DMS 273 treated with DMSO at 0.1 percent for 48 hours (cell line): ENCODE data around the gene C11orf86.
"Not testable (repeated sequence)": the region's sequence is repeated elsewhere in the genome, so short reads cannot be mapped to it uniquely, and the experiment has no call there.

ENCODE experiments used
- DNase-seq: peaks from one replicate; lab custom pipeline; 2025; lab: John Stamatoyannopoulos, UW

Gene C11orf86

GRCh38 chr11:66974724-66975404 is at the start of gene C11orf86:
C11orf86 (plus strand) TSS chr11:66975304; CDS start chr11:66975363, 59 bp downstream.
- no peak for DNase-seq

DNA sequence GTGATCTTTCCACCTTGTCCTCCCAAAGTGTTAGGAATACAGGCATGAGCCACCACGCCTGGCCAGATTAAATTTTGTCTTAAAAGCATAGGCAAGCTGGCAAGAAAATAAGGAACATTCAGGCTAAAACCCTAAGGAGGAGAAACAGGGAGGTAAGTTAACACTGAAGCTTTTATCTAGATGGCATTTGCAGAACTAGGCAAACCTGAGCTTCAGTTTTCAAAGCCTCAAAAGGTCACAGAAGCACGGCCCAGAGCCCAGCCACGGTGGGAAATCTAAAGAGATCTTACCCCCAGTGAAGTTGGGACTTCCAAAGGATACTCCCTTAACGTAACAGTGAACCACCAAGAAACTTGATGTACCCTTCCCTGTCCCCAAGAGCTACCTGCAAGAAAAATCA is 45.4 kb upstream of the C11orf86 start:
- no peak for DNase-seq

- DNase-seq = no peak
Observed at GRCh38 chr11:66932543-66932942, 42.6 kb upstream of the C11orf86 start.

- no peak for DNase-seq
Observed at GRCh38 chr11:66933531-66933930, 41.6 kb upstream of the C11orf86 start.

GRCh38 chr11:66934950-66935779 is 39.9 kb upstream of the C11orf86 start:
- no peak for DNase-seq

DNA sequence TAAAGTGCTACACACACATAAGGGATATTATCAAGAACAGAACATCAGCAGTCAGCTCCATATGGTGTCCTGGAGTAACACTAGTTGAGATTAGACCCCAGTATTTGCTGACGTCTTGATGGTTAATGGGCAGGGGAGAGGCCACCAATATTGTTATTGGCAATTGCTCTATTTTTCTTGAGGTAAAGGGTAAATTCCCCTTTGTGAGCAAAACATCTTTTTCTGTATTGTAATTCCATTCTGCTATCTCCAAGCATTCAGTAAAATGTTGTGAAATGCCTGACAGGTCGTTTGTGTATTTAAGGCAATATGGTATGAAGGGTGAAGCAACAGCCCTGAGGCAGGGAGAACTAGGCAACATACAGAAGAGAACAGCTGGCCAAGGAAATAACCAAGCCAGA is 38.8 kb upstream of the C11orf86 start:
- no peak for DNase-seq

GRCh38 chr11:66937193-66937733 is 37.8 kb upstream of the C11orf86 start:
- DNase-seq = no peak

- DNase-seq = no peak
Observed at GRCh38 chr11:66938582-66939135, 36.4 kb upstream of the C11orf86 start.

- DNase-seq = no peak
Observed at GRCh38 chr11:66950112-66950535, 25.0 kb upstream of the C11orf86 start.

GRCh38 chr11:66951135-66951534 is 24.0 kb upstream of the C11orf86 start:
- DNase-seq = no peak

GRCh38 chr11:66951927-66952337 is 23.2 kb upstream of the C11orf86 start:
- peak; percentile 72 for DNase-seq

- no peak for DNase-seq
Observed at GRCh38 chr11:66953081-66953833, 21.8 kb upstream of the C11orf86 start.

- DNase-seq = no peak
Observed at GRCh38 chr11:66956689-66957290, 18.3 kb upstream of the C11orf86 start.

- no peak for DNase-seq
Observed at GRCh38 chr11:66957971-66958231, 17.2 kb upstream of the C11orf86 start.

GRCh38 chr11:66958232-66958955 is 16.7 kb upstream of the C11orf86 start, which contains the start of gene PC:
PC (minus strand) TSS chr11:66958383; CDS start chr11:66872159, 86,224 bp downstream.
- peak; percentile 97 for DNase-seq

DNA sequence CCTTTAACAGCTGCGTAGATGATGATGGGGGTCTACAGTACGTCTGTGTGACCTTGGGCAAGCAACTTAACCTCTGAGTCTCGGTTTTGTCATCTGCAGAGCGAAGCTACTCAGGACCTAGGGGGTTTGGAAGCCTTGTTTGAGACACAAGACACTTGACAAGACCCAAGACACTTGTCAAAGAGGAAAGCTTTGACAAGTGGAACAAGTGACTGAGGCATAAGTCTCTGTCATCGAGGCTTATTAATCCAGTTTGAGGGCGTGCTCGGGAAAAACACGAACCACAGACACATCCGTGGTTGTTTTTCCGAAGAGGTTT is 16.2 kb upstream of the C11orf86 start:
- no peak for DNase-seq

DNA sequence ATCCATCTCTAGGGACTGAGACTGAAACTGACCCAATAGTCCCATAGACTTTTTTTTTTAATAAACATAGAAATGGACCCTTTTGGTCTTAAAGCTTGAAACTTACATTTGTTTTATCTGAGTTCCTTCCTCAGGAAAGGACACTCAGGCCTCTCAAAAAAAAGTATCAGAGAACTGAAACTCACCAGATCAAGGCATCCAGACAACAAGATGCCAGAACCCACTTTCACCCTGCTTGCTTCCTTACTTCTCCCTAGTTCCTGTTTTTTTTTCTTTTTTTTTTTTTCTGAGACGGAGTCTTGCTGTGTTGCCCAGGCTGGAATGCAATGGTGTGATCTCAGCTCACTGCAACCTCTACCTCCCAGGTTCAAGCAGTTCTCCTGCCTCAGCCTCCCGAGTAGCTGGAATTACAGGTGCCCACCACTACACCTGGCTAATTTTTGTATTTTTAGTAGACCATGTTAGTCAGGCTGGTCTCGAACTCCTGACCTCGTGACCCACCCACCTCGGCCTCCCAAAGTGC is 13.4 kb upstream of the C11orf86 start:
- DNase-seq = not testable (repeated sequence)

- DNase-seq = no peak
Observed at GRCh38 chr11:66962247-66962646, 12.9 kb upstream of the C11orf86 start.

GRCh38 chr11:66962801-66963200 is 12.3 kb upstream of the C11orf86 start:
- DNase-seq = no peak

- no peak for DNase-seq
Observed at GRCh38 chr11:66964495-66964894, 10.6 kb upstream of the C11orf86 start.

GRCh38 chr11:66966351-66966750 is 8.8 kb upstream of the C11orf86 start:
- DNase-seq = no peak
